GM18502 (cell line): ENCODE results near the gene MTREX.

Experiments
- ATAC-seq: cut with Tn5 transposase; IDR thresholded peaks from one replicate; pipeline ENCODE4 v1.9.1; 2021; ENCODE audit warnings: mild to moderate bottlenecking; ENCODE audit not compliant: unreplicated experiment, poor library complexity

MTREX gene

DNA sequence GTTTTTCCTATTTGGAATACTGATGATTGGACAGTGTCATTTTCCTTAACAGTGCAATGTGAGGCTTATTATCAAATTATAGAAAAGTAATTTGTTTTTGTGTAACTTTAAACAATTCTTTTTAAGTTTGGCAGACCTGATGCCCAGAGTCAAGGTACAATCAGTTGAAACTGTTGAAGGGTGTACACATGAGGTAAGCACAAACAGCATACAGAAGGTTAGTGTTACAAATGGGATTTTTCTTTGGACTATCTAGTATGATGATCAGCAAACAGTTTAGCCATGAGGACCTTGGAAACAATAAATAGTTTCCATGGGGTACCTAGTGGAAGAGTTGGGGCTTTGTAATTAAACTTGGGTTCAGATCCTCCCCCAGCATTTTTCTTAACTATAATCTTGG lies 16.2 kb downstream of the MTREX start:
- ATAC-seq: no peak

DNA sequence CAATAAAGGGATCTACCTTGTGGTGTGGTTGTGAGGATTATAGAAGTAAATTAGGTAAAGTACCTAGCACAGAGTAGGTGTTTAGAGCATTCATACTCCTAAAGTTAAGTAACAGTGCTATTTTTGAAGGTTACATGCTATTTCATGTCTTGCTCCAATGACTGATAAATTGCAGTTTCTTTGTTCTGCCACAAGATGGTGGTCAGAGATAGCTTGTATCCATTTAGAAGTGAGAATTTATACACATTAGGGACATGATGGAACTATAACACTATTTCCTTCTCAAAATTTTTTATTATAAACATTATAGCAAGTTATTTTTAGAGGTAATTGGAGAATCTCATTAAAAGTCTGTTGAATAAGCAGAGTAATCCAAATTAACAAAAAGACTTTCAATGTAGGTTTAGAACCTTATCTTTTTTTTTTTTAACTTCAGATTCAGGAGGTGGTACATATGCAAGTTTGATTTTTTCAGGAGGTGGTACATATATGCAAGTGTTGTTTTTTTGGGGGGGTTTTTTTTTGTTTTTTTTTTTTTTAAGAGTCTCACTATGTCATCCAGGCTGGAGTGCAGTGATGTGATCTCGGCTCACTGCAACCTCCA lies 17.1 kb downstream of the MTREX start:
- ATAC-seq: peak; percentile 65

DNA sequence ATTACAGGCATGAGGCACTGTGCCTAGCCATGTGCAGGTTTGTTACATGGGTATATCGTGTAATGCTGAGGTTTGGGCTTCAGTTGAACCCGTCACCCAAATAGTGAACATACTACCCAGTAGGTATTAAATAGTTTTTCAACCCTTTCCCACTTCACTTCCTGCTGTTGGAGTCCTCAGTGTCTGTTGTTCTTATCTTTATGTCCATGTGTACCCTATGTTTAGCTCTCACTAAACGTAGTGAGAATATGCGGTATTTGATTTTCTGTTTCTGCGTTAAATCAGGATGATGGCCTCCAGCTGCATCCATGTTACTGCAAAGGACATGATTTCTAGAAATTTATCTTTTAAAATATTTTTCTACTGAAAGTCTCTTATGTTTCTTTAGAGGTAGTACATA lies 17.8 kb downstream of the MTREX start:
- no peak for ATAC-seq

DNA sequence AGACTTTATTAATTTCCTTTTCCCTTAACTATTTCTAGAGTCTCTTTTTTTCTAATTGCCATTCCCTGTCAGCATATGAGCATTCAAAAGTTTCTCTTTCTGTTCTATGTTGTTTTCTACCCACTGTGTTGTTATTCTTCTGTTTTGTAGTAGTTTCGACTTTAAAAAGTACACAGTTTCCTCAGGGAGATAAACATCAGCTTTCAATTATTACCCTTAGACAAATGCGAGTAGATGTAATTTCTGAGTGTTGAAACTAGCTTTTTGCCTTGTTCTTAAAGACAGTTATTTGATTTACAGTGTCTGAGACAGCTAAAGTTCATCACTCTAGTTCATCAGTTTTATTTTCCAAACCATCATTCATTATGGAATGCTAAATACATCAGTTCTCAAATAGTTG lies 19.5 kb downstream of the MTREX start:
- no peak for ATAC-seq

DNA sequence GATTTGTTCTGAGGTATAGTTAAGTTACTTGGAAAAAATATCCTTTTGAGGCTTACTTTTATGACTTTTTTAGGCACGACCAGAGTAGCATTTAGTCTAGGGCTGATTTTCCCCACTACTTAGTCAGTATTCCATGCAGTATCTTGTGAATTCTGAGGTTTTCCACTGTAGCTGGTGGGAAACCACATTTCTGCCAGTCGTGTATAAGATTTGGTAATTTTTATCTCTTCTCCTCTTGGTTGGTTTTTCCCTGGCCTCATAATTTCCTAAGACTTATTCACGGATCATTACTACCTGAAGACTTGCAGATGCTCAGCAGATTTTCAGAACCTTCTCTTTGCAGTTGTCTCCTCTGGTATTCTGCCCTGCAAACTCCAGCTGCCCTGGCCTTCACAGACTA lies 23.5 kb downstream of the MTREX start:
- ATAC-seq: no peak

DNA sequence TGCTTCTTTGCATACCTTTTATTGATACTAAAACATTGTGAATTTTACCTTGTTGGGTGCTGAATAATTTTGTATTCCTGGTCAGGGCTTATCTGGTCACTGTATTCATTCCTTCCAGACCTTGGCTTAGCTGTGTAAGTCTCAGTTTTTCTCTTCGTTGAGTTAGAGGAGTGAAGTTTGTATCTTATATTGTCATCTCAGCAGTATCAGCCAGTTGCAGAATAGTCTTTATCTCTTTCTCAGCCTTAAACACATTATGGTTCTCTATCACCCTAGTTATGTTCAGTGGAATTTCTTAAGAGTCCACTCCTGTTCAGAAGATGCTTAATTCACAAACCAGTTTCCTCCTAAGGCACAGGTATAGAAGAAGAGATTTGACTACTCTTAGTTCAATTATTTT lies 25.2 kb downstream of the MTREX start:
- no peak for ATAC-seq

DNA sequence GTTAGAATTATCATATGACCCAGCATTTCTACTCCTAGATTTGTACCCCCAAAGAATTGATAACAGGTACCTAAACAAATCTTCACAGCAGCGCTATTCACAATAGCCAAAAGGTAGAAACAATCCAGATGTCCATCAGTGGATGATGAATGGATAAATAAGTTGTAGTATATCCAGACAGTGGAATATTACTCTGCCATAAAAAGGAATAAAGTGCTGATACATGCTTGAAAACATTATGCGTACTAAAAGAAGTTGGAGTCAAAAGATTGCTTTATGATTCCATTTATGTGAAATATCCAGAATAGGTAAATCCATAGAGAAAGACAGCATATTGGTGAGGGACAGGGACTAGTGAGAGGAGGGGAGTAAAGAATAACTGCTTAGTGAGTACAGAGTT lies 26.0 kb downstream of the MTREX start:
- no peak for ATAC-seq

DNA sequence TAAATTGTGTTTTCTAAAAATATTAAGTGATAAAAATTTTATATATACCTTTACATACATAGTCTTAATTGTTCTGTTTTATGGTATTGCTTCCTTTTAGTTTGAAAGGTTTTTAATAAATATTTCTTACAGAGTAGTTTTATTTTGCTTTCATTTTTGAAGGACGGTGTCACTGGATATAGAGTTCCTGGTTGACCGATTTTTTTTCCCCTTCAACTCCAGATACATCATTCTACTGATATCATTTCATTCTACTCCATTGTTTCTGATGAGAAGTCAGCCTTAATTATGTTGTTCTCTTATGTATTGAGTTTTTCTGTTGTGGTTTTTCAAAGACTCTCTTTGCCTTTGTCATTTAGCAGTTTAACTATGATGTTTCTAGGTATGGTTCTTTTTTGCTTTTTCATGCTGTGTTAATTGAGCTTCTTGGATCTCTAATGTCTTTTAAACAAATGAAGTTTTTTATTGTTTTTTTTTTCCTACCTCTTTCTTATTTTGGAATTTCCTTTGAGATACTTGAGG lies 30.4 kb downstream of the MTREX start:
- no peak for ATAC-seq

DNA sequence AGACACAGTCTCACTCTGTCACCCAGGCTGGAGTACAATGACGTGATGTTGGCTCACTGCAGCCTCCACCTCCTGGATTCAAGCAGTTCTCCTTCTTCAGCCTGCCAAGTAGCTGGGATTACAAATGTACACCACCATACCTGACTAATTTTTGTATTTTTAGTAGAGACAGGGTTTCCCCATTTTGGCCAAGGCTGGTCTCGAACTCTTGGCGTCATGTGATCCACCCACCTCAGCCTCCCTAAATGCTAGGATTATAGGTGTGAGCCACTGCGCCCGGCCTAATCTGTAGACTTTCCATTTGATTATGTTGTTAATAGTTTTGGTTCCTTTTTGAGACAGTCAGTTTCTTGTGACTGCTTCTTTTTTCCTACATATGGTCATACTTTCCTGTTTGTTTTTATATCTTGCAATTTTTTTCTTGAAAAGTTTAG lies 31.0 kb downstream of the MTREX start:
- ATAC-seq: peak; percentile 72

DNA sequence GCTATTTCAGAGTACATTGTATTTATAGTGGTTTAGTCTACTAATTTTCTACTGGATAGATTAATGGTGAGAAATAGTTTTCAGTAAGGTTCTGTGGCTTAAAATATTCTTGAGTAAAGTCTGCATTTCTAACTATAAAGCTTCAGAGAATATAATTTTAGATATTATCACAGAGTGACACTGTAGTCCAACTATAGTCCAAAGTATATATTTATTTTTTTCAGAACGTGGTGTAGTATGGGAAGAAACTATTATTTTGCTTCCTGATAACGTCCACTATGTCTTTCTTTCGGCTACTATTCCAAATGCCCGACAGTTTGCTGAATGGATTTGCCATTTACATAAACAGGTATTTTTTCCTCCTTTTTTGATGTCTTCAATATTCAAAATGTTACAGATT lies 35.3 kb downstream of the MTREX start:
- no peak for ATAC-seq

DNA sequence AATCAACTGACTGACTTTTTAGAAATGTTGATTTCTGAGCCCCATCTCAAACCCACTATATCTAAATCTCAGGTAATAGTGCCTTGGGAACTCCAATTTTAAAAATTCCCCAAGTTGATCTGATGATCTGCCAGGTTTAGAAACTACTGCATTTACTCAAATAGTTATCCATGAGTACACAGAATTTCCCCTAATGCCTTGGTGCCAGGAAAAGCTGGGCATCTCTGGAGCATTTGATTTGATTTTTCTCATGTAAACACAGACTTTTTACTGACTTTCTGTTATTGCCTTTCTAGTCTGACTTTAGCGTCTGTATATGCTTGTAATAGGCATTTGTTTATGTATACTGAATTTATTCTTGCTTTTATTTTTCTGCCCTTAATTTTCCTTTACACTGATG lies 35.8 kb downstream of the MTREX start:
- no peak for ATAC-seq

DNA sequence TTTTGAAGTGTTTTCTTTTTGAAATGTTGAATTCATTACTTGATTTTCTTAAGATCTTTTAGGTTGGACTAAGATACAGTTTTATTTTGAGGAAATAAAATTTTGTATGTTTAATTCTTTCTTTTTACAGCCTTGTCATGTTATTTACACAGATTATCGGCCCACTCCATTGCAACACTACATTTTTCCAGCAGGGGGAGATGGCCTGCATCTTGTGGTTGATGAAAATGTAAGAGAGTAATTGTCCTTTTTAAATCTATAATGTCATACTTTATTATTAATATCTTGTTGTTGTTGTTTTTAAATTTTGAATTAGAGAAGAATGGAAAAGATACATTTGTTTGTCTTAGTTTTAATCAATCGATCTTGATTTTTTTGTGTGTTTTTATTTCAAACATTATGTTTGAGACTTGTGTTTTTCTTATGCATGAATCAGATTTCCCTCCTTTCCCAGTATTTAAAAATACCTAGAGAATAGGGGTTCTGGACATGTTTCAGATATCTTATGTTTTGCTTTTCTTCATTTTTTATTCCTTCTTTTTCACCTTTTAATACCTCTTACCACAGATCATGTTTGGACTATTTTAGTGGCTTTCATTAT lies 36.7 kb downstream of the MTREX start:
- ATAC-seq: no peak

DNA sequence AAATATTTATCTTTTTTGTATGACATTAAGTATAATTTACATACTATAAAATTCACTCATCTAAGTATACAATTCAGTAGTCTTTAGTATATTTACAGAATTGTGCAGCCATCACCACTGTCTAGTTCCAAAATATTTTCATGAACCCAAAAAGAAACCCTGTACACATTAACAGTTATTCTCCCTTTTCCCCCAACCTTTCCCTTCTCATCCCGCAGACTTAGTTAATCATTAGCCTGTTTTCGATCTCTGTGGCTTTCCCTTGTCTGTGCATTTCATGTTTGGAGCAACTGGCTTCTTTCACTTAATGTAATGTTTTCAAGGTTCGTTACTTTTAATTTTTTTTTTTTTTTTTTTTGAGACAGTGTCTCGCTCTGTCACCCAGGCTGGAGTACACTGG lies 37.5 kb downstream of the MTREX start:
- no peak for ATAC-seq

DNA sequence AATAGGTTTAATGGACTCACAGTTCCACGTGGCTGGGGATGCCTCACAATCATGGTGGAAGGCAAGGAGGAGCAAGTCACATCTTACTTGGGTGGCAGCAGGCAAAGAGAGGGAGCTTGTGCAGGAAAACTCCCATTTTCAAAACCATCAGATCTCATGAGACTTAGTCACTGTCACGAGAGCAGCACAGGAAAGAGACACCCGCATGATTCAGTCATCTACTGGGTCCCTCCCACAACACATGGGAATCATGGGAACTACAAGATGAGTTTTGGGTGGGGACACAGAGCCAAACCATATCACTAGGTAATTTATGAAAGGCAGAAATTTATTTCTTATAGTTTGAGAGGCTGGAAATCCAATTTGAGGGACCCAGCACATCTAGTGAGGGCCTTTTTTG lies 40.0 kb downstream of the MTREX start:
- ATAC-seq: no peak

DNA sequence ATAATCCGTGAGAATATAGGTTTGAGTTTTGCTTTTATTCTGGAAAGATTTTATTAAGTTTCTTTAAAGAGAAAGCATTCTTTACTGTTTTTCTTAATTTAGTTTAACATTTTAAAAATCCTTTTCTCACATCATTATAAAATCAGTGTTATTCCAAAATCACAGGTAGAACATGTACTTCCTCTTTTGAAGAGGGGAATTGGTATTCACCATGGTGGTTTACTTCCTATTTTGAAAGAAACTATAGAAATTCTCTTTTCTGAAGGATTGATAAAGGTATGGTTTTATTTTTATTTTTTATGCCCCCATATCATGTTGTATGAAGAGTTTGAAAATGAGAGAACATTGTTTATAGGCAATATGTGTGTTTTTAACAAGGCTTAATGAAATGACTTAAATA lies 43.0 kb downstream of the MTREX start:
- no peak for ATAC-seq

DNA sequence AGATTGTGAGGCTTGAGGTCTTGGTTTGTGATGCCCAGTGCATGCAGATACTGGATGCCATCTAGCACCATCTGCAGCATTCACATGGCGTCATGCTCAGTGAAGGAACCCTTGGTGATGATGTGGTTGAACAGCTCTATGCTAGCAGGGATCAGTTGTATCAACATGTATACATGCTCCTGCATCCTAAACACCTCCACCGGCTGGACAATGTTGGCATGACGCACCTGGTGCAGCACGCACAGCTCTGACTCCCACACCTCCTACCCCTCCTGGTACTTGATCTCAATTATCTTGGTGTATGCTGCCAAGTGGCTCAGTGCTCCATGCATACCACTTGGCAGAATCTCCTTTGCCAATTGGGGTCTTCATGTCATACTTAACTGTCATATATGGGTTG lies 49.1 kb downstream of the MTREX start:
- ATAC-seq: no peak

DNA sequence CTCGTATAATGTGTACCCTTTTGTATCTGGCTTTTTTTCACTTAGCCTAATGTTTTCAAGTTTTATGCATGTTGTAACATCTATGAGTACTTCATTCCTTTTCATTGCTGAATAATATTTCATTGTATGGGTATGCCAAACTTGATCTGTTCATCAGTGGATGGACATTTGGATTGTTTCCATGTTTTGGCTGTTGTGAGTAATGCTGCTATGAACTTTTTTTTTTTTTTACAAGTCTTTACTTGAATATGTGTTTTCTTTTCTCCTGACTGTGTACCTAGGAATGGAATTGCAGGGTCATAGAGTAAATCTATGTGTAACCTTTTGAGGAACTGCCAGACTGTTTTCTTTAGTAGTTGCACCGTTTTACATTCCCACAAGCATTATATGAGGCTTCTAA lies 52.4 kb downstream of the MTREX start:
- ATAC-seq: no peak

DNA sequence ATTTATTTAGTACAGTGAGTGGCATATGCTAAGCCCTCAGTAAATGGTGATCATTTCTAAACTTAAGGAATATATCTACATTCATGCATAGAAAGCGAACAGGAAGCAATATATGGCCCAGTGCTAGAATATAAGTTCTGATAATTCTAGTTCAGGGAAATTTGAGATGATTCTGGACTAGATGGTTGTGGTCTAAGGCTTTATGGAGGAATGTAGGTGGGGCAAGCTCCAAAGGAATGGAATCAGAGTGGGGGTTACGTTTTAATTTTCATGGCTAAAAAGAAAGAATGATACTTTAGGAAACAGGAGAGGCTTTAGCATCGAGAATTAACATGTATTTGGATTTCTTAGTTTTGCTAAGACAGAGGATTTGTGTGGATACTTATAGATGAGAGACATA lies 56.1 kb downstream of the MTREX start:
- ATAC-seq: no peak

DNA sequence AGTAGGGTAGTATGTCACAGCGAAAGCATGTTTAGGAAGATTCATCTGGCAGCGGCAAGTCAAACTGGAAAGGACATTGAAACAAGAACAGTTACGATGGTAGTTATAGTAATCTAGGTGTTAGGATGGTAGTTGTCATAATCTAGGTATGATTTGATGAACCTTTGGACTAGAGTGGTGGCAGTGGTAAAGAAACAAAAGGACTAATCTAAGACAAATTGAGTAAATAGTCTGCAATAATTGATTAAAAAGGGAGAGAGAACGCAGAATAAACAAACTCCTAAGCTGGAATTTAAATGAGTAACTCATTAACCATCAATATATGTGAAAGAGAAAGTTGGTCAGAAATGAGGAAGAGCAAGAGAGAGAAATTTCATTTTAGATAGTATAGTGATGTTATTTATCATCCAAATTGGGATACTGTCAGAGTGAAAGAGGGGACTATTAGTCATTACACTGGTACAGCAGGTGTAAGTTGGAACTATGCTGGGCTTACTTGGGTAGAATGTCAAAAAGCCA lies 56.8 kb downstream of the MTREX start:
- peak; percentile 98 for ATAC-seq

DNA sequence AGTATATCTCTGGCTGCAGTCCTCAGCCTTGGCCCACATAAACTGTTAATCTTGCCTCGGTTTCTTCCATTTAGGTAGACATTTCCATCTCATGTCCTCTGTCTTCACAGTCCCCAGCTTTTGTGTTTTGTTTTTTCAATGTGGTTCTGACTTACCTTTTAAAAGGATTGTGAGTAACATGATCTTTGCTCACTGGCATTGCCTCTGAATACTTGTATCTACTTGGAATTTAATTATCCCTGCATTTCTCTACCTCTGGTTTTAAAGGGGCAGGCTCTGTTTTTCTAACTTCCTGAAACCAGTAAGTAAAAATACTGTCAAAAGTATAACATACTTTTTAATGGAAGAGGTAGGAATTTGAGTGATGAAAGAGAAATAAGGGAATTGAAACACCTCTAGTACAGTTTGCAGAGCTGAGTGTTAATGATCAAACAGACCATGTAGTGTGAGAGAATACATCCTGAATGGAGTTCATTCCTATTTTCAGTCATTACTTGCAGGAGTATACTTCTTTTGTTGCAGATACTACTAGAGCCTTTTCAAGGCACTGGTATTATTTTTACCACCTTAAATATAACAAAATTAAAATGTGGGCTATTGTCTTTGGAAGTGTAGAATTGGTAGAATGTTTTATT lies 62.6 kb downstream of the MTREX start:
- no peak for ATAC-seq

DNA sequence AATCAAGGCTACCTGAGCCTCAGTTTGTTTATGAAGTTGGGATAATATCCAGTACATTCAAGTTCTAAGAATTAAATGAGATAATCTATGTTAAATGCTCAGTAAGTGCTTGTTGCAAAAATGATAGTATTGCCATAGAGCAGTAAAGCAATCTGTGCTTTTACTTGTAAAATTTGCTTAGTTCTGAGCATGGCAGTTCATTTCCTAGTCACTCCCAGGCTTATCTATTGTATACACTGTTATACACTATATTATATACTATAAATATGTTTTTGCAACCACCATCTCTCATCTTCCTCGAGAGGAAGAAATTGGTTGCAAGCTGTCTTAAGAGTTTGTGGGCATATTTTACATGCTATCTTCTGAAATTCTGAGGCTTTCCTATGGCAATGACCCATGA lies 63.4 kb downstream of the MTREX start:
- no peak for ATAC-seq
